ENCODE results near the gene JUNB.

DNA sequence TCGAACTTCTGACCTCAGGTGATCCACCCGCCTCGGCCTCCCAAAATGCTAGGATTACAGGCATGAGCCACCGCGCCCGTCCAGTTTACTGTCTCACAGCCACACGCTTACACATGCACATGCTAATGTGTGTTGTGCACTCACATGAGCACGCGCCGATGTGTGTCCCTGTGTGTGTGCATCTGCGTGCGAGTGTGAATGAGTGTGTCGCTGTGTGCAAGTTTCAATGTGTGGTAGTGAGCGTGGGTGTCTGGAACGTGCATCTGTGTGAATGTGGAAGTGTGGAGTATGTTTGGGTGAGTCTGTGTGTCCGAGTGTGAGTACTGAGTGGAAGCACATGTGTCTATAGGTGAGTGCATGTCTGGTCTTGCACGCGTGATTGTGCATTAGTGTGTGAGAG is 51.2 kb downstream of the JUNB start:
- TF ChIP-seq NR3C1 (CRISPR knock-in tag; conservative IDR thresholded peaks at IDR 0.05; ENCODE audit: low read depth) (no peak), ZNF281 (CRISPR knock-in tag; IDR thresholded peaks at IDR 0.05) (no peak), ZNF423 (CRISPR knock-in tag; IDR thresholded peaks at IDR 0.05) (no peak), NR2C2 (CRISPR knock-in tag; IDR thresholded peaks at IDR 0.05) (no peak), ESRRA (CRISPR knock-in tag; IDR thresholded peaks at IDR 0.05; ENCODE audit: borderline replicate concordance) (no peak), IRF2 (CRISPR knock-in tag; IDR thresholded peaks at IDR 0.05; ENCODE audit: borderline replicate concordance, low read depth) (no peak), ATF1 (CRISPR knock-in tag; IDR thresholded peaks at IDR 0.05) (no peak), FOXP1 (CRISPR knock-in tag; IDR thresholded peaks at IDR 0.05; ENCODE audit: borderline replicate concordance) (no peak), SP1 (CRISPR knock-in tag; conservative IDR thresholded peaks at IDR 0.05) (no peak), FOXK1 (CRISPR knock-in tag; IDR thresholded peaks at IDR 0.05) (no peak), ZNF121 (CRISPR knock-in tag; IDR thresholded peaks at IDR 0.05) (no peak)
- TF ChIP-seq, protein P1, sequence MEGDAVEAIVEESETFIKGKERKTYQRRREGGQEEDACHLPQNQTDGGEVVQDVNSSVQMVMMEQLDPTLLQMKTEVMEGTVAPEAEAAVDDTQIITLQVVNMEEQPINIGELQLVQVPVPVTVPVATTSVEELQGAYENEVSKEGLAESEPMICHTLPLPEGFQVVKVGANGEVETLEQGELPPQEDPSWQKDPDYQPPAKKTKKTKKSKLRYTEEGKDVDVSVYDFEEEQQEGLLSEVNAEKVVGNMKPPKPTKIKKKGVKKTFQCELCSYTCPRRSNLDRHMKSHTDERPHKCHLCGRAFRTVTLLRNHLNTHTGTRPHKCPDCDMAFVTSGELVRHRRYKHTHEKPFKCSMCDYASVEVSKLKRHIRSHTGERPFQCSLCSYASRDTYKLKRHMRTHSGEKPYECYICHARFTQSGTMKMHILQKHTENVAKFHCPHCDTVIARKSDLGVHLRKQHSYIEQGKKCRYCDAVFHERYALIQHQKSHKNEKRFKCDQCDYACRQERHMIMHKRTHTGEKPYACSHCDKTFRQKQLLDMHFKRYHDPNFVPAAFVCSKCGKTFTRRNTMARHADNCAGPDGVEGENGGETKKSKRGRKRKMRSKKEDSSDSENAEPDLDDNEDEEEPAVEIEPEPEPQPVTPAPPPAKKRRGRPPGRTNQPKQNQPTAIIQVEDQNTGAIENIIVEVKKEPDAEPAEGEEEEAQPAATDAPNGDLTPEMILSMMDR (IDR thresholded peaks at IDR 0.05) = no peak
- TF ChIP-seq, protein P2, sequence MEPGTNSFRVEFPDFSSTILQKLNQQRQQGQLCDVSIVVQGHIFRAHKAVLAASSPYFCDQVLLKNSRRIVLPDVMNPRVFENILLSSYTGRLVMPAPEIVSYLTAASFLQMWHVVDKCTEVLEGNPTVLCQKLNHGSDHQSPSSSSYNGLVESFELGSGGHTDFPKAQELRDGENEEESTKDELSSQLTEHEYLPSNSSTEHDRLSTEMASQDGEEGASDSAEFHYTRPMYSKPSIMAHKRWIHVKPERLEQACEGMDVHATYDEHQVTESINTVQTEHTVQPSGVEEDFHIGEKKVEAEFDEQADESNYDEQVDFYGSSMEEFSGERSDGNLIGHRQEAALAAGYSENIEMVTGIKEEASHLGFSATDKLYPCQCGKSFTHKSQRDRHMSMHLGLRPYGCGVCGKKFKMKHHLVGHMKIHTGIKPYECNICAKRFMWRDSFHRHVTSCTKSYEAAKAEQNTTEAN (CRISPR knock-in tag; IDR thresholded peaks at IDR 0.05) = no peak
- TF ChIP-seq, protein P3, sequence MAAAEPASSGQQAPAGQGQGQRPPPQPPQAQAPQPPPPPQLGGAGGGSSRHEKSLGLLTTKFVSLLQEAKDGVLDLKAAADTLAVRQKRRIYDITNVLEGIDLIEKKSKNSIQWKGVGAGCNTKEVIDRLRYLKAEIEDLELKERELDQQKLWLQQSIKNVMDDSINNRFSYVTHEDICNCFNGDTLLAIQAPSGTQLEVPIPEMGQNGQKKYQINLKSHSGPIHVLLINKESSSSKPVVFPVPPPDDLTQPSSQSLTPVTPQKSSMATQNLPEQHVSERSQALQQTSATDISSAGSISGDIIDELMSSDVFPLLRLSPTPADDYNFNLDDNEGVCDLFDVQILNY (CRISPR knock-in tag; IDR thresholded peaks at IDR 0.05) = no peak

All from WTC11 (cell line).